Osteocyte (in vitro differentiated cells): ENCODE results near the gene SIDT2. TPM values are rescaled to one million over a fixed set of nuclear protein-coding genes. Genes with fewer than 3 reads are reported as not detected.

Experiments used
- DNase-seq: peaks from one replicate; pipeline ENCODE4 v3.0.0; 2021; ENCODE audit warnings: mixed read lengths; ENCODE audit not compliant: unreplicated experiment; ENCODE audit errors: extremely low spot score
- H3K27ac Mint-ChIP-seq: one replicate; pipeline ENCODE4 v1.8.0; 2021; ENCODE audit warnings: mild to moderate bottlenecking, mixed read lengths; ENCODE audit not compliant: unreplicated experiment
- H3K27me3 Mint-ChIP-seq: one replicate; pipeline ENCODE4 v1.8.0; 2021; ENCODE audit warnings: mixed read lengths; ENCODE audit not compliant: unreplicated experiment
- H3K36me3 Mint-ChIP-seq: one replicate; pipeline ENCODE4 v1.8.0; 2021; ENCODE audit warnings: mixed read lengths; ENCODE audit not compliant: unreplicated experiment
- H3K4me1 Mint-ChIP-seq: one replicate; pipeline ENCODE4 v1.8.0; 2021; ENCODE audit warnings: mixed read lengths; ENCODE audit not compliant: unreplicated experiment
- H3K4me3 Mint-ChIP-seq: one replicate; pipeline ENCODE4 v1.8.0; 2021; ENCODE audit warnings: mild to moderate bottlenecking, moderate library complexity, mixed read lengths; ENCODE audit not compliant: unreplicated experiment
- H3K9me3 Mint-ChIP-seq: one replicate; pipeline ENCODE4 v1.8.0; 2021; ENCODE audit warnings: mixed read lengths; ENCODE audit not compliant: unreplicated experiment
- total RNA-seq: library from RNA; stranded (reverse); gene quantifications from 2 replicates; pipeline ENCODE4 v1.2.1, GENCODE V29; 2021
- TF ChIP-seq, protein P1 (sequence below): fragments of 200-600 bp; sonication (generic); IDR thresholded peaks from 2 replicates; pipeline ENCODE4 v1.5.0; 2021; ENCODE audit warnings: antibody characterized with exemption, mild to moderate bottlenecking, moderate library complexity

Gene SIDT2
- total RNA-seq, 1 donor from 2014 or later = 67.3 TPM

DNA sequence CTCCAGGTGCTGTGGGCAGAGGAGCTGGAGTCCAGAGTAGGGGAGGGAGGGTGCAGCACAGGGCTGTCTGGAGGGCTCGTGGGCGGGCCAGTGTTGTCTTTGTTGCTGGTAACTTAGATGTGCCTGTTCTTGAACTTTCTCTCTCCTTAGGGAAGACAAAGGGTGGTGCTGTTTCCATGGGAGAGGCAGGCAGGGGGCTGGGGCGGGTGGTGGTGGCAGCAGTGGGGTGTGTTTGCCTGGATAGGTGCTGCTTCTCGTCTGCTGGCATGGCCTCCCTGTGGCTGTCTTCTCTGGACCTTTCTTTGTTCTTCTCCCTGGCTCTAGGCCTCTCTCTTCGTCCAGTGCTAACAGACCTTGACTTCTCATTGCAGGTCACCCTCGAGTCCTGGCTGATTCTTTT, 8.5 kb downstream of the SIDT2 start:
- DNase-seq = no peak
- H3K27ac Mint-ChIP-seq = no peak overlapping the region
- H3K4me1 Mint-ChIP-seq = no peaks in the 10 kb centered on the region

DNA sequence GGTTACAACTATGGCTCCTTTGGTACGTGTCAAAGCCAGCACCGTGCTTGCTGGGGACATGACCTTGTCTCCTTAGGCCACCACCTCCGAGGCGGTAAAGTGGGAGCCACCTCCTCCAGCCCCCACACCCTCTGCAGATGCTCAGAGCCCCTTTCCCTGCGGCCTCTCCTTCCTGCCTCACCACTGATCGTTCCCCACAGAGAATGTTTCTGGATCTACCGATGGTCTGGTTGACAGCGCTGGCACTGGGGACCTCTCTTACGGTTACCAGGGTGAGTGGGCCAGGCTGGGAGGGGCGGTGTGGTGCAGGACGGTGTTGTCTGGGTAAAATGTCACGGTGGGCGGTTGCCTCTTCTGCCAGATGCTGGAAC, 8.9 kb downstream of the SIDT2 start:
- Mint-ChIP-seq H3K9me3 (no peaks in the 10 kb centered on the region), H3K4me3 (no peak overlapping the region), H3K36me3 (peaks cover 24% of the 10 kb centered on the region), H3K27ac (no peak overlapping the region), H3K4me1 (no peaks in the 10 kb centered on the region), H3K27me3 (no peaks in the 10 kb centered on the region)
- DNase-seq = no peak
- TF ChIP-seq, protein P1, sequence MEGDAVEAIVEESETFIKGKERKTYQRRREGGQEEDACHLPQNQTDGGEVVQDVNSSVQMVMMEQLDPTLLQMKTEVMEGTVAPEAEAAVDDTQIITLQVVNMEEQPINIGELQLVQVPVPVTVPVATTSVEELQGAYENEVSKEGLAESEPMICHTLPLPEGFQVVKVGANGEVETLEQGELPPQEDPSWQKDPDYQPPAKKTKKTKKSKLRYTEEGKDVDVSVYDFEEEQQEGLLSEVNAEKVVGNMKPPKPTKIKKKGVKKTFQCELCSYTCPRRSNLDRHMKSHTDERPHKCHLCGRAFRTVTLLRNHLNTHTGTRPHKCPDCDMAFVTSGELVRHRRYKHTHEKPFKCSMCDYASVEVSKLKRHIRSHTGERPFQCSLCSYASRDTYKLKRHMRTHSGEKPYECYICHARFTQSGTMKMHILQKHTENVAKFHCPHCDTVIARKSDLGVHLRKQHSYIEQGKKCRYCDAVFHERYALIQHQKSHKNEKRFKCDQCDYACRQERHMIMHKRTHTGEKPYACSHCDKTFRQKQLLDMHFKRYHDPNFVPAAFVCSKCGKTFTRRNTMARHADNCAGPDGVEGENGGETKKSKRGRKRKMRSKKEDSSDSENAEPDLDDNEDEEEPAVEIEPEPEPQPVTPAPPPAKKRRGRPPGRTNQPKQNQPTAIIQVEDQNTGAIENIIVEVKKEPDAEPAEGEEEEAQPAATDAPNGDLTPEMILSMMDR = no peak

More for the DNA sequence above, 8.5 kb downstream of the SIDT2 start:
- Mint-ChIP-seq H3K27me3 (no peaks in the 10 kb centered on the region), H3K4me3 (no peak overlapping the region), H3K9me3 (no peaks in the 10 kb centered on the region), H3K36me3 (peaks cover 22% of the 10 kb centered on the region)
- TF ChIP-seq, protein P1 = no peak

DNA sequence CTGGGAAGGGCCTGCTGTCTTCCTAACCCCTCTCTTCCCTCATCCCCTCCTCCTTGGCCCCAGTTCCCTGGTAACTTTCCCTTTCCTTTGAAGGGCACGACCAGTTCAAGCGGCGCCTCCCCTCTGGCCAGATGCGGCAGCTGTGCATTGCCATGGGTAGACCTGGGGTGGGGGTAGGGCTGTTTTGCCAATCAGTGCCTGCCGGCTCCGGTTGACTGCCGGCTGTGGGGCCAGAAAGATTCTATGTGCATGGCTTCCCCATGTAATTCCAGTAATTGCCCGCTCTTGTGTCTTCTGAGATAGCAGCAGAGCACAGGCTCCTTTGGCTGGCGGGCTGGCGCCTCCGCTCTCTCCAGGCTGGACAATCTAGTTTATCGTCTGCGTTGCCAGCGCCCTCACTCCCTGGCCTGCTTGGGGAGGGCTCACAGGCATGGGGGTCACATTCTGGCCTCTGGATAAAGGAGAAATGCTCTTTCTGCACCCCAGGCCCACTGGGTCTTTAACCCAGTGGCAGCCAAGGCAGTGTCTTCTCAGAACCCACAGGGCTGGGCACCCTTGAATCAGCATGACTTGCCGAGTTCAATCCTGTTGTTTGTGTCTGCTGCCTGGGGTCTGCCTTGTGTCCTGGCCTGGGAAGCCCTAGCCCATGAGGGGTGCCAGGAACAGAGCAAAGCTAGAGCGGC, 9.4 kb downstream of the SIDT2 start:
- Mint-ChIP-seq H3K4me1 (no peaks in the 10 kb centered on the region), H3K9me3 (no peaks in the 10 kb centered on the region), H3K36me3 (peaks cover 28% of the 10 kb centered on the region), H3K4me3 (no peak overlapping the region), H3K27me3 (no peaks in the 10 kb centered on the region), H3K27ac (no peak overlapping the region)
- TF ChIP-seq, protein P1 = no peak
- no peak for DNase-seq

DNA sequence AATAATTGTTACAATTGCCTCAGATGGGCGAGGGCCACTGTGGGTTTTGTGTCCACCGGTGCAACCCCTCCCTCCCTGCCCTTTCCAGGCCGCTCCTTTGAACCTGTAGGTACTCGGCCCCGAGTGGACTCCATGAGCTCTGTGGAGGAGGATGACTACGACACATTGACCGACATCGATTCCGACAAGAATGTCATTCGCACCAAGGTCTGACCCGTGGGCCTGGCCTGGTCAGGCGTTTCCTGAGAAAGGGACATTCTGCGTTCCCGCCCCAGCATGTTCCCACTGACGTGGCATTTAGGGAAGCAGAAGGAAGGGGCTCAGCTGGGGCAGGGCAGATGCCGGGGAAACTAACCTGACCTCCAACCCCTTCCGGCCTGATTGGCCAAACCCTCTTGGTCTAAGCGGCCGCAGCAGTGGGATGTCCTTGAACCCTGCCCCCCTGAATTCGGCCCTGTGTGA, 10.1 kb downstream of the SIDT2 start:
- TF ChIP-seq, protein P1 = no peak
- Mint-ChIP-seq H3K4me3 (no peak overlapping the region), H3K36me3 (peaks cover 31% of the 10 kb centered on the region), H3K27me3 (no peaks in the 10 kb centered on the region), H3K27ac (no peak overlapping the region), H3K9me3 (no peaks in the 10 kb centered on the region), H3K4me1 (no peaks in the 10 kb centered on the region)
- no peak for DNase-seq

DNA sequence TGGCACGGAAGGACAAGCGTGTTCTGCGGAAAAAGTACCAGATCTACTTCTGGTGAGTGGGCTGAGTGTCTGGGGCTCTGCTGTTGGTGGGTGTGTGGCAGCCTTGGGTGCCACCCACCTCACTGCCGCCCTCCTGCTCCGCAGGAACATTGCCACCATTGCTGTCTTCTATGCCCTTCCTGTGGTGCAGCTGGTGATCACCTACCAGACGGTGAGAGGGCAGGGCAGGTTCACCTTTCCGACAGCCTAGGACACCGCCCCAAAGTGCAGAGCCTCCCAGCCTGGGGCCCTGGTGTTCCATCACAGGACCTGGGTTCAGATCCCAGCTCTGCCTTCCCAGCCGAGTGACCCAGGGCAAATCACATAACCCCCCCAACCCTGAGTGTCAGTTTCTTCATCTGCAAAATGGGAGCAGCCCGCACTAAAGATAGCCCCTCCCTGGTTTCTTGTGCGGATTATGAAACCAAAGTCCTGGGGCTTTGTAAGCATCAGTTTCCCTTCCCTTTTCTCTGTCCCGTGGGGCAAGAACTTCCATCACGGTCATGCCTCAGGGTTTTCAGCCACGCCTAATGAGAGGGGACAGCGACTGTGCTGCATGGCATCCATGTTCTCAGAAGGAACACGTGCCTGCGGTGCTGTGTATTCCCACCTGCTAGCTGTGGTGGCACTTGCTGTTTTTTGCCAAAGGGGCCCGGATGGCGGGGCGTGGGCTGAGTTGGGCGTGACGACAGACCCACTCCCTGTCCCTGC, 10.8 kb downstream of the SIDT2 start:
- DNase-seq = no peak
- Mint-ChIP-seq H3K4me1 (no peaks in the 10 kb centered on the region), H3K36me3 (peaks cover 24% of the 10 kb centered on the region), H3K27me3 (no peaks in the 10 kb centered on the region), H3K27ac (no peak overlapping the region), H3K9me3 (no peaks in the 10 kb centered on the region), H3K4me3 (no peak overlapping the region)
- TF ChIP-seq, protein P1 = no peak
